Hepatocyte (in vitro differentiated cells): ENCODE results near the gene PPP4R4.

Source experiments
- EZH2 ChIP-seq: fragments of 200-600 bp; sonication (generic); IDR thresholded peaks from 2 replicates; pipeline ENCODE4 v1.6.1; 2016; ENCODE audit warnings: antibody characterized with exemption, mild to moderate bottlenecking, borderline replicate concordance
- EZH2phosphoT487 ChIP-seq: fragments of 200-600 bp; sonication (generic); IDR thresholded peaks from one replicate; pipeline ENCODE4 v1.6.1; 2018; ENCODE audit warnings: antibody characterized with exemption, mild to moderate bottlenecking, low read depth, moderate library complexity; ENCODE audit not compliant: unreplicated experiment, severe bottlenecking
- TF ChIP-seq, protein P1 (sequence below): fragments of 200-600 bp; sonication (generic); IDR thresholded peaks from 2 replicates; pipeline ENCODE4 v1.5.1; 2016; ENCODE audit warnings: antibody characterized with exemption, mild to moderate bottlenecking; ENCODE audit not compliant: poor library complexity

GRCh38 chr14:94144765-94145164, 29.4 kb upstream of the PPP4R4 start:
- TF ChIP-seq, protein P1, sequence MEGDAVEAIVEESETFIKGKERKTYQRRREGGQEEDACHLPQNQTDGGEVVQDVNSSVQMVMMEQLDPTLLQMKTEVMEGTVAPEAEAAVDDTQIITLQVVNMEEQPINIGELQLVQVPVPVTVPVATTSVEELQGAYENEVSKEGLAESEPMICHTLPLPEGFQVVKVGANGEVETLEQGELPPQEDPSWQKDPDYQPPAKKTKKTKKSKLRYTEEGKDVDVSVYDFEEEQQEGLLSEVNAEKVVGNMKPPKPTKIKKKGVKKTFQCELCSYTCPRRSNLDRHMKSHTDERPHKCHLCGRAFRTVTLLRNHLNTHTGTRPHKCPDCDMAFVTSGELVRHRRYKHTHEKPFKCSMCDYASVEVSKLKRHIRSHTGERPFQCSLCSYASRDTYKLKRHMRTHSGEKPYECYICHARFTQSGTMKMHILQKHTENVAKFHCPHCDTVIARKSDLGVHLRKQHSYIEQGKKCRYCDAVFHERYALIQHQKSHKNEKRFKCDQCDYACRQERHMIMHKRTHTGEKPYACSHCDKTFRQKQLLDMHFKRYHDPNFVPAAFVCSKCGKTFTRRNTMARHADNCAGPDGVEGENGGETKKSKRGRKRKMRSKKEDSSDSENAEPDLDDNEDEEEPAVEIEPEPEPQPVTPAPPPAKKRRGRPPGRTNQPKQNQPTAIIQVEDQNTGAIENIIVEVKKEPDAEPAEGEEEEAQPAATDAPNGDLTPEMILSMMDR = no peak
- TF ChIP-seq EZH2phosphoT487 = no peak
- TF ChIP-seq EZH2 = no peak
